Measurements from ENCODE around the gene FGFR2. TPM values are rescaled to one million over a fixed set of nuclear protein-coding genes. Genes with fewer than 3 reads are reported as not detected.
A peak's percentile ranks its signal among the peaks of the same experiment; 100 is the strongest.
"Not testable (repeated sequence)": the region's sequence is repeated elsewhere in the genome, so short reads cannot be mapped to it uniquely, and the experiment has no call there.

The FGFR2 gene
- polyA plus RNA-seq, 1 donor, result 115 TPM

DNA sequence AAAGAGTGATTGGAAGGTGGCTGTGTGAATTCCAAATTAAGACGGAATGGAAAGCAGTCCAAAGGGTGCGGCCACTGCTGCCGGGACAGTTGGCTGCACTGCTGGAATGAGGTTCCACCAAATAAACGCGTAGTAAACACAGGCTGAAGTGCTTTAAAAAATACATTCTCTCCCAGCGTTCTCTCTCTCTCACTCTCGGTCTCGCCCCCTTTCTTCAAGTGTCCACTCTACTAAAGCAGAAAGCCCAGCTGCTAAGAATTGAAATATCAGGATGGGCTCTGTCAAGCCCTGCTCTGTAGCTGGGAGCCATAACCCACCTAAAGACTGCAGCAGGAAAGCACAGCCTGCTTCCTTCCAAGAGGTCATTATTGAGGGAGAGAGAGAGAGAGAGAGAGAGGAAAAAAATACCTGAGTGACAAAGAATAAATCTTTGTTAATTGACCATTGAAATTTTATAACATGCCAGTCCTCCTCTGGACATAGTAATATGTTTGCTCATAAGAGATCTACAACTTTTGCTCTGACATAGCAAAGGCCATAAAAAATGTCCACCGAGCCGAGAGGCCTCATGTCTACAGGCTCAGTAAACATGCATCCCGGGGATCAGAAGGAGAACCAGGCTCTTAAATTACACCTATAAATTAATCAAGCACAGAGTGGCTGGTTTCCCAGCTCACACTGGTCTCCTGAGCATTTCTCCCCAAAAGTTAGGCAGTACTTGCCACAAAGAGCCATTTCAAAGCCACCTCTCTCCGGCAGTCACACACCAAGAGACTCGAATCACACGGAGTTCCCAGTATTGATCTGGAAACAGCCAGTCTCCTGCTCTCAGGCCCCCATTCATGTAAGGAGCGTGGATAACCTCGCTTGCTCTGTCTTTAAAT lies 72.8 kb downstream of the FGFR2 start:
- peak; percentile 79 for DNase-seq

DNA sequence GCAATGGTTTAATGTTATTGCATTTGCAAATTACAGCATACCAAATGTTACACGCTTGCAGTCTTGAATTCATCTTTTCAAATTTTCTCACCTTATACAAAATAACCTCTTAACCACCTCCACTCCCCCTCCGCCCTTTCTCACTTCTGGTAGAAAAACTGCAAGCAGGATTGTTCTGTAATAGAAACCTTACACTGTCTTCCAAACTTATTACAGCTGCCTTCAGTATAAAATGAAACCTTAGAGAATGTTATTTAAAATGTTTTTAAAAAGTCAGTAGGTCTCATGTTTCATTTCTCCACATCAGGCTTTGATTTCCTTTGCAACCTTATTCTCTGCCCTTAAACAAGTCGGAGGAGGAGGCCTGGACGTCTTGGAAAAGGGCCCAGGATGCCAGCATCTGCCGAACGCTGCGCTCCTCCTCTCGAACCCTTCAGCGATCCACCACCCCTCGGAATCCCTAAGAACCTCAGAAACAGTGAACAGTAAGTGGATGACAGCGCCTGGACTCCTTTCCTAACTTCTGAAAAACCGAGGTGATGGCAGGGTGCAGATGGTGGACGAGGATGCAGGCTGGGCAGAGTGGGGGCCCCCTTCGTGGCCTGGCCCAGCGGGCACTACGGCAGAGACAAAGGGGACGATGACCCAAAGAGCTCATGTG lies 74.0 kb downstream of the FGFR2 start:
- no peak for DNase-seq

DNA sequence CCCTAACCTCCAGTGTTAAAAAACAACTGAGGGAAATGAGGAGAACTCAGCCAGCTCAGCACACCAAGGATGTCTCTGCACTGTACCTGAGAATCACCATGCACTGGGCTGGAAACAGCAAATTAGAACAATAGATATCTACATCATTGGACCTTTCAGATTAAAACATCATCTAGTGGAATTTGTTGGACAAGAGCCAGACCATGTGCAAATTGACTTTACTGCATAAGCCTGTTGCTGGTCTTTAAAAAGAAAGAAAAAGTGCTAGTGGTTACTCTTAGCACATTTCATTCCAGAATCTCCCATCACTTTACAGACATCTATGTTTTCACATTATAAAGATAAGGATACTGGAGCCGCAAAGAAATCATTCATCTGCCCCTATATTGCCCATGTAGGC lies 75.4 kb downstream of the FGFR2 start:
- DNase-seq, result no peak

DNA sequence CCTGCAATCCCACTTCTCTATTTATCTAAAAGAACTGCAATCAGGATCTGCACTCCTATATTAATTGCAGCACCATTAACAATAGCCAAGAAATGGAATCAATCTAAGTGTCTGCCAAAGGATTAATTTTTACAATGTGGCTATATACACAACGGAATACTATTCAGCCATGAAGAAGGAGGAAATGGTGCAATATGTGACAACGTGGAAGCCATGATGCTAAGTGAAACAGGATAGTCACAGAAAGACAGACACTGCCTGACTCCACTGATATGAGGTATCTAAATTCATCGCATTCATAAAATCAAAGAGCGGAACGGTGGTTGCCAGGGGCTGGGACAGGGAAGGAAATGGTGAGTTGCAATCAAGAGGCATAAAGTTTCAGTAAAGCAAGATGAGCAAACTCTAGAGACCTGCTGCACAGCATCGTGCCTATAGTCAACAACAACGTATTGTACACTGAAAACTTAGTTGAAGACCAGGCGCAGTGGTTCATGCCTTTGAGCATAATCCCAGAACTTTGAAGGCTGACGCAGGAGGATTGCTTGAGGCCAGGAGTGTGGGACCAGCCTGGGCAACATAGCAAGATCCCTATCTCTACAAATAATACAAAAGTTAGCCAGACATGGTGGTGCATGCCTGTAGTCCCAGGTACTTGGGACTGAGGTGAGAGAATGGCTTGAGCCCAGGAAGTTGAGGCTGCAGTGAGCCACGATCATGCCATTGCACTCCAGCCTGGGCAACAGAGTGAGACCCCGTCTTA lies 76.3 kb downstream of the FGFR2 start:
- no peak for DNase-seq

GRCh38 chr10:121520526-121520925 lies 77.7 kb downstream of the FGFR2 start:
- not testable (repeated sequence) for DNase-seq

DNA sequence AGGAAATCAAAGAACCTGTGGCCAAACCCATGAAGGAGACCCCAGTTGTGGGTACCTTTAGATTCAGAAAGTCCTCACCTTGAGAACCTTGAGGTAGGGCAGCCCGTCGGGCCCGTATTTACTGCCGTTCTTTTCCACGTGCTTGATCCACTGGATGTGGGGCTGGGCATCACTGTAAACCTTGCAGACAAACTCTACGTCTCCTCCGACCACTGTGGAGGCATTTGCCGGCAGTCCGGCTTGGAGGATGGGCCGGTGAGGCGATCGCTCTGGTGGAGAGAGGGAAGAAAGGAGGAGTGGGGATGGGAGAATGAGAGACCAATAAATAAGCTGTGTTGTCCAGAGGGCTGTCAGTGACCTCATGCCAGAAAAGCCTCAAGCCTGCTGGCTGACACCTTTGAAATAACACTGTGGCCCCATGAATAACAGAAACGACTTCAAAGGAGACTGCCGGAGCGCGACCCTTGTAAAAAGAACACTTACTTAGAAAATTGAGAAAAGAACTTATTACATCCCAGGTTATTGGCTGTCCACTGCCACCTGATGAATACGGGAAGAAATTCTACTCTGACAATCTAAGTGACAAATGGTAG lies 78.2 kb downstream of the FGFR2 start:
- DNase-seq, result peak; percentile 62

DNA sequence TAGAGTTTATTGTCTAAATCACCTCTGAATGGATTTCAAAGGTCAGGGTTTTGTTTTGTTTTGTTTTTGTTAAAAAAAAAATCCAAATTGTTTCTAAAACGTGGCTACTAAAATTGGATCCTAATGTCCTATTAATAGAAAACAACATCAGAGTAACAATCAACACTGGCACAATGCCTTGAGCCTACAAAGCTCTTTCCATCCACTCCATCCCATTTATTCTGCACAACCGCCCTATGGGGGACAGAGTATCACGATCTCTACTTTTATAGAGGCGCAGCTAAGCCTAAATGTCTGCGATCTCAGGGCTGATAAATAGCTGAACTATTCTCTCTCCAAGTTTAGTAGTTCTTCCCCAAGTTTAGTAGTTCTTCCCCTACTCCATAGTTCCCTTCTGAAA lies 78.8 kb downstream of the FGFR2 start:
- no peak for DNase-seq

GRCh38 chr10:121518333-121518732 lies 79.9 kb downstream of the FGFR2 start:
- DNase-seq, result no peak

GRCh38 chr10:121516093-121516865 lies 82.0 kb downstream of the FGFR2 start:
- no peak for DNase-seq

DNA sequence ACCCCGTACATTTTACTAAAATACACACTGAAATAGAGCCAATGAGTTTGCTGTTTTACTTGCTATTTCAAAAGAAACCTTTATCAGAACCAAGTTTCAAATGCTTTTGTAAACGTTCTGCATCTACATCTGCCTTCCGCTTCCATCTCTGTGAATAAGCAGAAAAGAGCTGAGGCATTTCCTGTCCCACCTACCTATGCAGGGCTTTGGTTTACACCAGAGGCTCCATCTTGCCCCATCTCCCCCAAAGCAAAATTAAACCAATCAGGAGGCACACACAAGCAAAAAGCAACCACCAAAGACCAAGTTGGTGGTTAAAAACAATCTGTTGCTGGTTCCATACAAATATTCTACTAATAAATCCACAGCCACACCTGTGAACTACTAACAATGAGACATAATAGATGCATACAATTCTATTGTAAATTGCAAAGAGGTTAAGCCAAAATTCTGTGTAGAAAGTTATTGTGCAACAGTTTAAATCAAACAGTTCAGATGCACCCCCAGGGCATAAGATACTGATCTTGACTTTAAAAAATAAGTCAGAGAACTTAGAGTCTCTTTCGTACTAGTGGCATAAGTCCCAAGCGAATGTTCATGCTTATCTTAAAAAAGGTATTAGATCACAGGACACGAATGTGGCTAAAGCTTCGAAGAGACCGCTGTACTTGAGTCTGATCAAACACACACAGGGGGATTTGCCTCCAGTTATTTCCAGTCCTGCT lies 83.9 kb downstream of the FGFR2 start:
- DNase-seq, result no peak

GRCh38 chr10:121511943-121512342 lies 86.3 kb downstream of the FGFR2 start:
- no peak for DNase-seq

GRCh38 chr10:121511460-121511859 lies 86.8 kb downstream of the FGFR2 start:
- no peak for DNase-seq

DNA sequence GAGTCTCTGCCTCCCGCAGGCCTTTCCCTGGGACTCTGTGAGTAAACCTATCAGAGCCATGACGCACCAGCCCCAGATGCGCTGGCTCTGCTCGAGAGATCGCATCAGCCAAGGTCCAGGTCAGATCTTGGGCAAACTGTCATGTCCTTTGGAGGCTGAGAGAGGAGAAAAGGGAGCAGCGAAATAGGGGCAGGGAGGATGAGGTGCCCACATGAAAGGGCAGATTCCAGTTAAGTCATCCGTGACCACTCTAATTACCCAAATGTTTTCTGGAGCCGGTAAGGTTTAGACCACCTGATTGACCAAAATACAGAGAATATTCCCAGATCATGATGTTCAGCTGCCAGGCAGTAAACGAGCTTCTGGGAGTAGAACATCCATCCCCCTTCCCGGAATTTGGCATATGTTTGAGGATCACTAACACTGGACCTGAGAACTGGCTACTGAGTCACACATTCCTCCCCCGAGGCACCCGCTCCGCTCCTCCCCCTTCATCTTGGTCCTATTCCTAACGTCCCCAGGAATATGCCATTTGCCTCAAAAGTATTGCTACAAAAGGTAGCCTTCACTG lies 88.0 kb downstream of the FGFR2 start:
- DNase-seq, result peak; percentile 59

DNA sequence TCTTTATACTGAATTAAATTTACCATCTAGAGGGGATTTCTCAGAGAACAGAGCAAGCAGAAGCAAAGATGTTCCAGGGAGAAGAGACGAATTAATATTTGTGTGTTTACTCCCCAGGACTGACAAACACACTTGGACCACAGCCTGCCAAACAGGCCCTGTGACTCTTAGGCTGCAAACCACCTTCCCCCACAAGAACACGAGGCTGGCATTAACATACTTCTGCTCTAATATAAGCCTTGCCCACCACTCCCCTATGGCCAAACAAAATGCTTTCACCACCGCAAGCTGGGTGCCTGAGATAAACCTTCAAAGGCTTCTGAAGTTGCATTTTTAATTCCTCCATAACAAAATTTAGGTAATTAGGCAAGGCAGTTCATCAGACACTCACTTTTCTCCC lies 88.4 kb downstream of the FGFR2 start:
- DNase-seq, result no peak

DNA sequence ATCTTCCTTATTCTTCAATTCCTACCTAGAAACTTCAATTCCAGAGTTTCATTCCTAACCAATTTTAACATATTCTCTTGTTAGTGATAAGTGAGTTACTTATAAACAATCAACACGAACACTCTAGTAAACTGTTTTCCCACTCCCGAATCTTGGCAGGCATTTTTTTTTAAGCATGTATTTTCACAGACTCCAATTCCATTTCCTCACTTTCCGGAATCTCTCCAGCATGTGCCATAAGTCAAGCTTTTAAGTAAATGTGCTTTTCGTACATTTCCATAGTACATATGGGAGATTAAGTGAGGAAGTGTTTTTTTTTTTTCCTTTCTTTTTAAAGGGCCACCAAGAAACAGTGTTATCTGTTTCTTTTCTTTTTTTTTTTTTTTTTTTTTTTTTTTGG lies 89.1 kb downstream of the FGFR2 start:
- no peak for DNase-seq

DNA sequence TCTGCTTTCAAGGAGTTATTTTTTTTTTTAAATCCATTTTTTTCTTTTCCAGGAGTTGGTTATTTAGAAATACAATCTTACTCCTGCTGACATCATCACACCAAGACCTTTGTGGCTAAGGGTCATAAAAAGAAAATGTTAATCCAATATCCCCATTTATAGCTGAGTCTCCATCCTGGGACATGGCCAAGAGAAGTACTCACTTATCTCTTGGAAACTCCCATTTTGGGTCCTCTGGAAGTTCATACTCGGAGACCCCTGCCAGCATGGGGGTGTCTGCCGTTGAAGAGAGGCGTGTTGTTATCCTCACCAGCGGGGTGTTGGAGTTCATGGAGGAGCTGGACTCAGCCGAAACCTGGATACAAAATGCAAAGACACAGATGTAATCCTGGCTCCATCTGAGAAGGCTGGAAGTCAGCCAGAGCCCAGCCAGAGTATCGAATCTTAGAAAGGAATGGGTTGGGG lies 94.6 kb downstream of the FGFR2 start:
- no peak for DNase-seq

DNA sequence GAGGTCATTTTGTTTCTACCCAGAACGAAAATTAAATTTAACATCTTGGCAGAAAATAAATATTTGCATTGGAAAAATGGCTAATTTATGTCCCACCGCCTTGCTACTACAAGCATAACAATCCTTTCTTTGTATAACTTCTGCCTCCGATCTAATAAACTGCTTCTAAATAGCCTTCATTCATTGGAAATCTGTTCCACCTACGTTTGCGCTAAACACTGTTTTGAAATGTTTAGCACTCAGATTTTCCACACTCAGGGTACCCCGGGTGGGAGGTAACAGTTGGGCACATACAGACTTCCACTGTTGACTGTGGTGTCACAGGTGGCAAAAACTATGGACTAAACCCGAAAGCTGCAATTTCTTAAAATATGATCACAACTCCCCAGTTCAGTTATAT lies 96.4 kb downstream of the FGFR2 start:
- DNase-seq, result no peak

DNA sequence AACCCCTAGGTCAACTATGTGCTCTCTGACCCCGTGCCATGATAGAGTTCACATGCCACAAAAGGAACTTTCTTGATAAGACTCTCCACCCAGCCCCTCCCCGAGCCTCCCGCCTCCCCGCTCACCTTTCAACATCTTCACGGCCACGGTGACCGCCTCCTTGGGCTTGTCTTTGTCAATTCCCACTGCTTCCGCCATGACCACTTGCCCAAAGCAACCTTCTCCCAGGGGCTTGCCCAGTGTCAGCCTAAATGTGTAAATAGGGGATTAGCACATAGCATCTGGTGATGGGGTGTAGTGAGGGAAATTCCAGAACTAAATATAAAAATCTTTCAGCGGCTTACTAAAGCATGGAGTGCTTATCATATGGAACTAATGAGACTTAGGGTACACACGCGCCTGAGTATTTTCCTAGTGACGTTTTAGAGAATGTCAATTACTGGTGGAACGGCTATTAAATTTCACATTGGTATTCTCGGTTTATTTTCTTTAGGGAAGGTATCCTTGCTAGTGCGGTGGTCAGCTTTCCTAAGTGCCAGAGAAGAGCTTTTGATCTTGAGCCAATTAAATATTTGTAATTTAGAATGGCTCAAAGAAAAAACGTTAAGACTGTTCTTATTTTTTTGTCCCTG lies 97.4 kb downstream of the FGFR2 start:
- DNase-seq, result peak; percentile 68

DNA sequence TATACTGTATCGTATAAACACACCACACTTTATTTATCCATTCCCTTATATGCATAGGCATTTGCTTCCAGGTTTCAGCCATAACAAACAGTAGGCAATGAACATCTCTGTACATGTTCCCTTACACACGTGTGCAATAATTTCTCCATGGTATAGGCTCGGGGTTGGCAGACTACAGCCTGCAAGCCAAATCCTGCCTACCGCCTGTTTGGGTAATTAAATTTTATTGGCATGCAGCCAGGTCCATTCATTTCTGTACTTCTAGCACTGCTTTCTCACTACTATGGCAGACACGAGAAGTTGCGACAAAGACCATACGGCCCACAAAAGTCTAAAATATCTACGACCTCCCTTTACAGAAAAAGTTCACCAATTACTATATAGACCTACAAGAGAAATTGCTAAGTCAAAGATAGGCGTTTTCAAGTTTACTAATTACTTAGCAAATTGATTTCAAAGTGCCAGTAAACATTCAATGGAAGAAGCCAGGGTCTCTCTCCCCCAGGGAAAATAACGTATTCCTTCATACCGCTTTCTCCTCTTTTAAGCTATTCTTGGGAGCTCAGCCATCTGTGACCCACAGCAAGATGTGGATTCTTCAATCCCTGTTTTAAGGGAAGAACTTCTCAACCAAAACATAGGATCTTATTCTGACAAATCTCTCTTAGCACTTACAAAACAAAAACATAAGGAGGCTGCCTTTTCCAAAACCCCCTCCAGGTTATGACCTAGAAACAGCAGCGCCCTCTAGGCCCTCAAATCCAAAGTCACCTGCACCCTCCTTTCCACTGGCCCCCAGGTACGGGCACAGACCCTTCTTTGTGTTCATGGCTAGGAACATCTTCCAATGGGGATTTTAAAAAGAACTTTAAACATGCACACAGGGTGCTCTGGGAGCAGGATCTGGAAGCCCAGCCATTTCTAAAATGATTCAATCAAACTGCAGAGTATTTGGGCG lies 100.5 kb downstream of the FGFR2 start:
- DNase-seq, result no peak
